Activated CD8-positive, alpha-beta memory T cell treated with anti-CD3 and anti-CD28 coated beads, Interleukin-2, amount 50 U/mL, for 1 hour (primary cell): Measurements from ENCODE around the gene DDX6.
"Not testable (repeated sequence)": the region's sequence is repeated elsewhere in the genome, so short reads cannot be mapped to it uniquely, and the experiment has no call there.

Experiments used
- DNase-seq: peaks from one replicate; pipeline ENCODE4 v3.0.0-alpha.2; 2020; ENCODE audit errors: extremely low read depth

The DDX6 gene

DNA sequence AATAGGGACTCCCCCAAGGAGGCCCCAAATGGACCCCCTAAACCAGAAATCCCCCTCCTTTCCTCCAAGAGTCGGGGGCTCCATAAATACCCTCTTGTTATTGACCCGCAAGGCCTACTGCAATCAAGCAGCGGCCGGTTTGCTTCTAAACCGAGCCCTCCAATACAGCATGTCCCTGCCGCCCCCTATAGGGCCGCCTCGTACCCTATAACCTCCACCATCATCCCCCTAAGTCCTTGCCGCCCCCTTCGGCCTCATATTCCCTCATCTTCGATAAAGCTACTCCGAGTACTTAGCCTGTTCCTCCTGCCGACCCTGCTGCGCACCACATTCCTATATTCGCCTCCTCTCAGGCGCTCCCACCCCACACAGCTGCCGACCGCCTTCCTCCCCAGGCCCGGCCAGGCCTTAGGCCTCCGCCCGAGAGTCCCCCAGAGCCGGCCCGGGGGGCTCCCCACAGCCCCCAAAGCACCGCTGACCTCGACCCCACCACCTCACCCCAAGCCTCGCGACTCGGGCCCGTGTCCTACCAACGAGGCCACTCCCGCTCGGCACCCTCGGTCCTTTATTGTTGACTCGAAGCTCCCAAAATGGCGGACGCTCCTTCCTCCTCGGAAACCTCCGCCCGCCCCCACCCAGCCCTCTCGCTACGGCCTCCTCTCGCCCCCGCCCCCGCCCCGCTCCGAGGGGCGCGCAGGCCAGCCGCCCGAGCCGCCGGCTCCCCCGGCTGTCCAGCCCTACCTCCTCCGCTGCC lies 430 bp downstream of the DDX6 start:
- peak; percentile 25 for DNase-seq

DNA sequence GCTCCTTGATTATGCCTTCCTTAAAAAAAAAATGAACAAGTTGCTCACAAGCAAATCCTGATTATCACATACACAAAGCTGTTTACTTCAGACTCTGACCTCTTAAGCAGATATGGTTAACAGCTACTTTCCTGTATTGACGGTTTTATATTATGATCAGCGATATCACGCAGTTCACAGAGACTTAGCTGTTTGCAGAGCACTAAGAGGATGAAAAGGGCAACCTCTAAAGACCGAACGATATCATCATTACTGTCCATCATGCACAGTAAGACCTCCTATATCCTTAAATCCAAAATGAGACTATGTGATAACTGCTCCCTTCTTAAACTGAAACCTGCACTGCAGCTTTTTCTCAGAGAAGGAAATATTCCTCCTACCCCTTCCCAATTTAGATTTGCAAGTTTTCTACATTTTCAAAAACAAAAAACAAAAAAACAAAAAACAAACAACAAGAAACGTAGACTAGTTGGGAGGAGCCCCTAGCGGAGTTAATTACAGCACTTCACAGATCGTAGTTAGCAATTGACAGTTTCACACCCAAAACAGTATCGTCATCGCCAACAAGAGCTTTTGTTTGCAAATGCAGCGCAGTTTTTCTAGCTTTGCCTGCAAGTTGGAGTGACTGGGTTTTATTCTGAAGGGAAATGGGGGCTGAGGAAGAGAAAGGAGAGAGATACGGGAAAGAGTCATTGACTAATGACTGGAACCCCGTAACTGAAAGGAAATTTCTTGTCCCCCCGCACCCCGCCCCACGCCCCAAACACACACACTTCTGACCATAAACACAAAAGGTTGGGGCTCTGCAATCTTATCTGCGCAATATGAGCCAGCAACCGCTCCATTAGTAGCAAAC lies 1.2 kb downstream of the DDX6 start:
- peak; percentile 7 for DNase-seq

DNA sequence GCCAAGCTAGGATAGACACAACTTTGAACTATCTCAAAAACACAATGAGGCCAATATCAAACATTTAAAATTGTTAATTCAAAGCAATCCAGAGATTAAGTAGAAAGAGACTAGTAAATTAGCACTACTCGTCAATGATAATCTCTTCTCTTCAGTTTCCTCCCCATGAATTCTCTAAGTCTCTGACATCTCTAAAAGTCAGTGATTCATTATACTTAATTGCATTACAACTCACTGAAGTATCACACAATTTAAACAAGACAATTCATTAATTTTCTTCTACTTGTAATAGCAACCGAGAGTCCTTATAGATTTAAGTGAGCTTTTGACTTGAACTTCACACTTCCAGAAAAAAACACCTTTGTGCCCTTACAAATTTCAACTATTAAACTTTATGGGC lies 4.3 kb downstream of the DDX6 start:
- no peak for DNase-seq

DNA sequence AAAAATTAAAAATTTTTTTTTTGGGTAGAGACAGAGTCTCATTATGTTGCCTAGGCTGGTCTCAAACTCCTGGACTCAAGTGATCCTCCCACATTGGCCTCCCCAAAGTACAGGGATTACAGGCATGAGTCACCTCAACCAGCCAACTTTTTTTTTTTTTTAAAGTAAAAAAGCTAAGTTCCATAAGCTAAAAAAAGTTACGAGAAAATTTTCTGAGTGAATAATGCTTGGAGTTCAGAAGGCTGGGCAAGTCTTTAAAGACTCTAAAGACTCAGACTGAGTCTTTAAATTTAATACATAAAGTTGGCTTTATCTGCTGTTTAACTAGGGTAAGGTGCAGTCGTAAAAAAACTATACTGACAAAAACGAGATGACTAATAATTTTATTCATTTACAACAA lies 5.6 kb downstream of the DDX6 start:
- DNase-seq = no peak

DNA sequence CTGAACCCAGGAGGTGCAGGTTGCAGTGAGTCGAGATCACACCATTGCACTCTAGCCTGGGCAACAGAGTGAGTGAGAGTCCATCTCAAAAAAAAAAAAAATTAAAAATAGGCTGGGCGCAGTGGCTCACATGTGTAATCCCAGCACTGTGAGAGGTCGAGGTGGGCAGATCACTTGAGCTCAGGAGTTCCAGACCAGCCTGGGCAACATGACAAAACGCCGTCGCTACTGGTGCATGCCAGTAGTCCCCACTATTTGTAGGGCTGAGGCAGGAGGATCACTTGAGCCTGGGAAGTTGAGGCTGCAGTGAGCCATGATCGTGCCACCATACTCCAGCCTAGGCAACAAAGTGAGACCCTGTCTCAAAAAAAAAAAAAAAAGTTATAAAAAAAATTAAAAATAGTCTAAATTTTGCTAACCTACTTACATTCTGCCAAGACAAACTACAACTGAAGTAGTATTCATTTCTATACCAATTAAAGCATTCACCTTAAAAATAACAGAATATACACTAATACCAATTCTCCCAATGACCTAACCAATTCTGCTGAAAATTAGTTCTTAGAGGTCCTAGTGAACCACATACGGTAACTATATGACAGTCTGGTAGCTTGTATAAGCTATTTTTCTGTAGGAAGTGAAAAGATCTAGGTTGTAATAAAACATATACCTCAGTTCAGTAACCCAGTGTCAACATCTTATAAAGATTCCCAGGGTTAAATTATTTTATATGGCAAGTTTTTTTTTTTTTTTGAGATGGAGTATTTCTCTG lies 7.1 kb downstream of the DDX6 start:
- no peak for DNase-seq

DNA sequence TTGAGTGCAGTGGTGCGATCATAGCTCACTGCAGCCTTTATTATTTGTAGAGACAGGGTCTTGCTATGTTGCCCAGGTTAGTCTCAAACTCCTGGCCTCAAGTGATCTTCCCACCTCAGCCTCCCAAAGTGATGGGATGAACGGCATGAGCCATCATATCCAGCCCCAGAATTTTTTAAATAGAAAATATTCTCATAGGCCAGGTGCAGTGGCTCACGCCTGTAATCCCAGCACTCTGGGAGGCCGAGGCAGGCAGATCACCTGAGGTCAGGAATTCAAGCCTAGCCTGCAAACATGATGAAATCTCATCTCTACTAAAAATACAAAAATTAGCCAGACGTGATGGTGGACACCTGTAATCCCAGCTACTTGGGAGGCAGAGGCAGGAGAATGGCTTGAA lies 7.6 kb downstream of the DDX6 start:
- DNase-seq = not testable (repeated sequence)

DNA sequence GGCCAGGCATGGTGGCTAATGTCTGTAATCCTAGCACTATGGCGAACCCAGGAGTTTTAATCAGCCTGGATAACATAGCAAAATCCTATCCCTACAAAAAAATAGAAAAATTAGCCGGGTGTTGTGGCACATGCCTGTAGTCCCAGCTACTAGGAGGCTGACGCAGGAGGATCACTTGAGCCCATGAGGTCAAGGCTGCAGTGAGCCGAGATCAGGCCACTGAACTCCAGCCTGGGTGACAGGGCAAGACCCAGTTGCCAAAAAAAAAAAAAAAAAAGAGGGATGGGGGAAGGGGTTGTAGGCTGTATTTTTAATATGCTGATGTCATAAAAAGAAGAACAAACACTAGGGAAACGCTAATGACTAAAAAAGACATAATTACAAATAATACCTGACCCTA lies 12.1 kb downstream of the DDX6 start:
- no peak for DNase-seq

DNA sequence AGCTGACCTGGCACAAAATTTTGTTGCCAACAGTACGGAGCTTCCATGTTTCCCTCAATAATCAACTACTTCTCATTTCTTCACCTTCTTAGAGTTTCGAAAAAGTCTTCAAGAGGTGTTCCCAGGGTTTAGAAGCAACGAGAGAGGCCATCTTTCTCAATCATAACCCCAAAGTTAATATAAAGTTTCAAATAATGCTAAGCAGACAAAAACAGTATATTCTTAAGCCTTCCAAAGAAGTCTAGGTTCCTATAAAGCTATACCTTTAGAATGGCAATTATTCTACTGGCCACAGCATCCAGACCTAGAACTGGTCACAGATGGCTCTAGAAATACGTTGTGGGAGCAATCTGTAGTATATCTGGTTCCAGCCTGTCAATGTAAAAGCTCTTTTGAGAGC lies 16.9 kb downstream of the DDX6 start:
- DNase-seq = no peak

DNA sequence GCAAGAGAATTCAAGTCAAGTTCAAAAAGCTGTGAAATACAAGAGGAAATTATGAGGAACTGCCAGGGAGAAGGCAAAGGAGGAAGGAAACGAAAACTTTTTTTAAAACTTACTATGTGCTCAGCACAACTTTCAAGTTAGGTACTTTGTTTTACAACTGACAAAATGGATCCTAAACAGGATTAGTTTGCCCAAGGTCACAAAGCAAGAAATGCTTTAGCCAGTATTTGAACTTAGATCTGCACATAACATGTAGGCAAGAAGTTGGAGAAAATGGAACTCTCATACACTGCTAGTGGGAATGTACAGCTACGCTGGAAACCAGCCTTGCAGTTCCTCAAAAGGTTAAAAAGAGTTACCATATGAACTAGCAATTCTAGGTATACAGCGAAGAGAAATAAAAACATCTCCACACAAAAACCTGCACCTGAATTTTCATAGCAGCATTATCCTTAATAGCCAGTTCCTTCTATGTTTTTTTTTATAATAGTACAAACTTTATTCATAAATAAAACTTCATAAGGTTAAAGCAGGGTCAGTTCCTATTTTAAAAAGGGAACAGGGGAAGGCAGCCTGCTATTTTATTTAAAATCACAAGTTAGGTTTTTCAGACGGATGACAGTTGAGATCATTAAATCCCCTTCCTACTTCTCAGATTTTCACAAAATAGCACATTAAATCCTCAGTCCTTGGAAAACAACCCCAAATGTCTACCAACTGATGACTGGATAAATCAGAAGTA lies 19.2 kb downstream of the DDX6 start:
- no peak for DNase-seq

DNA sequence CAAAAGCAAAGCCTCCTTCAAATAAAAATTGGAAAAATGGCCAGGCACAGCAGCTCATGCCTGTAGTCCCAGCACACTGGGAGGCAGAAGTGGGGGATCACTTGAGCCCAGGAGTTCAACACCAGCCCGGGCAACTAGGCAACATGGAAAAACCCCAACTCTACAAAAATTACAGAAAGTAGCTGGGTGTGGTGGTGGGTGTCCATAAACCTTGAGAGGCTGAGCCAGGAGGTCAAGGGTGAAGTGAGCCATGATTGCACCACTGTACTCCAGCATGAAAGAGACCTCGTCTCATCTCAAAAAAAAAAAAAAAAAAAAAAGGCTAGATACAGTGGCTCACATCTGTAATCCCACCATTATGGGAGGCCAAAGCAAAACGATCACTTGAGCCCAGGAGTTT lies 22.3 kb downstream of the DDX6 start:
- DNase-seq = no peak

DNA sequence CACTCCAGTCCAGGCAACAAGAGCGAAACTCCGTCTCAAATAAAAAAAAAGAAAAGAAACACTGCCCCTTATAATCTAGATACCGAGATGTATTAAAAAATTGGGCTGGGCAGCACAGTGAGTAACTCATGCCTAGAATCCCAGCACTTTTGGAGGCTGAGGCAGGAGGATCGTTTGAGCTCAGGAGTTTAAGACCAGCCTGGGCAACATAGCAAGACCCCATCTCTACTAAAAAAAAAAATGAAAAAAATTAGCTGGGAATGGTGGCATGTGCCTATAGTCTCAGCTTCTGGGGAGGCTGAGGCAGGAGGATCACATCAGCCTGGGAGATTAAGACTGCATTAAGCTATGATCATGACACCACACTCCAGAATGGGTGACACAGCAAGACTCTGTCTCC lies 24.9 kb downstream of the DDX6 start:
- no peak for DNase-seq

DNA sequence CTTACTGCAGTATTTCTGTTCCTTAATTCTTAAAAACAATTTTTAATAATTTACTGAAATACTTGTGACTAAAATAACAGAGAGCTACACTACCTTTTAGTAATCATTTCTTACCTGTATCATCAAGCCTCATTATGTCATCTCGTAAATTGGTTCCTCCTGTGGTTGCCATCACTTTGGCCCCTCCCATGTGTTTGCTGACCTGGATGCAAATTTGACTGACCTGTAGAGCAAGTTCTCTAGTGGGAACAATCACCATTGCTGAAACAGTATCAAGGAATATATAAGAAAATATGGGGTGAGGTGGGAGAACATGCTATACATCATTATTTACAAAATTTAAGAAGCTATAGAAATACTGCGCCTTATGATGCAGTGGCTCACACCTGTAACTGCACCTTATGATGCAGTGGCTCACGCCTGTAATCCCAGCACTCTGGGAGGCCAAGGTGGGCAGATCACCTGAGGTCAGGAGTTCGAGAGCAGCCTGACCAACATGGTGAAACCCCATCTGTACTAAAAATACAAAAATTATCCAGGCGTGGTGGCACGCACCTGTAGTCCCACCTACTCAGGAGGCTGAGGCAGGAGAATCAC lies 25.8 kb downstream of the DDX6 start:
- DNase-seq = not testable (repeated sequence)

DNA sequence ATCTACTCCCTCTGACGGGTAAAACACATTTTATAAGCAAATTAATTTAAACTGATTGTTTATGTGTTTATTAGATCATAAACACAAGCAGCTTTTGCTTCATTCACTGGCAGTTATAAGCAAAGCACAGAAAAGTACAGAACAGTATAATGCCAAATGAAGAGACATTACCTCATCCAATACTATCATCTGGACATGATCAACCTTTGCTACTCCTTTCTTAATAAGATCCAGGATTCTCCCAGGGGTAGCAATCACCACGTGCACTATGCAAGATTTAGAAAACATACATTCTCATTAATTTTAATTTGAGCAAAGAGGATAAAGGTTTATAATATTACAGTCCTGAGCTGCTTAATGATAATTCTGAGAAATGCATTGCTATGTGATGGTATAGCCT lies 27.9 kb downstream of the DDX6 start:
- no peak for DNase-seq

DNA sequence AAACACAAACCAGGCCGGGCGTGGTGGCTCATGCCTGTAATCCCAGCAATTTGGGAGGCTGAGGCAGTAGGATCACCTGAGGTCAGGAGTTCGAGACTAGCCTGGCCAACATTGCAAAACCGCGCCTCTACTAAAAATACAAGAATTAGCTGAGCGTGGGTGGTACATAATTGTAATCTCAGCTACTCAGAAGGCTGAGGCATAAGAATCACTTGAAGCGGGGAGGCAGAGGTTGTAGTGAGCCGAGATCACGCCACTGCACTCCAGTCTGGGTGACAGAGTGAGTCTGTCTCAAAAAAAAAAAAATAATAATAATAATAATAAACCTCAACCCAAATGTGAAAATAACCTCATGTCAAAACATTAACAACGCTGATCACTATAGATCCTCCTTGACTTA lies 29.0 kb downstream of the DDX6 start:
- DNase-seq = not testable (repeated sequence)

DNA sequence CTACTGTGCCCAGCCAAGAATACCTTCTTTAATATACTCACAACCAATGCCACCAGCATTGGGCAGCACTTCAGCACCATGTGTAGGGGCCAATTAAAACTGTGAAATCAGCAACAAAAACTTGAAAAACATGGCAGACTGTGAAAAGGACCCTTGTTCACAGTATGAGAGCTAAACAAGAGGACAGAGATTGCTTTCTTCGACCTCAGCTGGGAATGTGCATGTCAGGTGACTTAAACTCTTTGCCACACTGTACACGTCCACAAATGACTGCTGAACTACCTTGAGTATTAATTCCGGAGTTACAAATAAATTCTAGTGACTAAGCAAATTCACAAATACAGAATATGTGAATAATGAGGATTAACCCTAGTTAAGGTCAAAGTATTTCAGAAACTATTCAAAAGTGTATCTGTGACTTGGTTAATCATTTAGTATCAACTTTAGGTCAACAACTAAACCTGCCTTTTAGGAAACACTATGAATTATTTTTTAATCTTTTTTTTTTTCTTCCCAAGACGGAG lies 33.0 kb downstream of the DDX6 start:
- DNase-seq = no peak

DNA sequence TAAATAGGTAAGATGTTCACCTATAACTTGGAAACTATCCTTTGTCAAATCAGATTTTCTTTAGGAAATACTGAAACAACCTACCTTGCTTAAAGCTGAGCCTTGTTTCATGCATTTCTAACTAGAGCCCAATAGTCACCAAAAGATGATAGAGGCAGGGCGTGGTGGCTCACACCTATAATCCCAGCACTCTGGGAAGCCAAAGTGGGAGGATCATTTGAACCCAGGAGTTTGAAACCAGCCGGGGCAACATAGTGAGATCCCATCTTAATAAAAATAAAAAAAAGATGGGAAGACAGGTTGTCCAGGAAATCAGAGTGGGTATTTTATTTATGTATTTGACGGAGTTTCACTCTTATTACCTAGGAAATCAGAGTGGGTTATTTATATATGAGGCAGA lies 38.3 kb downstream of the DDX6 start:
- no peak for DNase-seq

DNA sequence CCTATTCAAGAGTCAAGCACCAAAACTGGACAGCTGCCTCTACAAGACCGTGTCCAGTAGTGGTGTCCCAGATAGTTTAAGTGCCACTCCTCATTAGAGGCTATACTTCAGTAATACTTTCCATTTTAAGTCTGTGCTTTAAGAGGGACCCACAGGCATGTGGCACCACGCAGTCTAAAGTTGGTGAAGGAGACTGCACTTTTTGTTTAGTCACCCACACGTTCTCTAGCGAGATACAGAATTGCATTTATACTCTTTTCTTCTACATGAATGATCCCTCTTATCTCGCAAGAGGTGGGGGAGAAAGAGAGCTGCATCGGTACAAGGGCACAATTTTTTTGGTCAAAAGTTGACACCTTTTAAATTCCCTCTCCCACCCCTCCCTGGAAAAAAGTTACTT lies 41.5 kb downstream of the DDX6 start:
- no peak for DNase-seq

DNA sequence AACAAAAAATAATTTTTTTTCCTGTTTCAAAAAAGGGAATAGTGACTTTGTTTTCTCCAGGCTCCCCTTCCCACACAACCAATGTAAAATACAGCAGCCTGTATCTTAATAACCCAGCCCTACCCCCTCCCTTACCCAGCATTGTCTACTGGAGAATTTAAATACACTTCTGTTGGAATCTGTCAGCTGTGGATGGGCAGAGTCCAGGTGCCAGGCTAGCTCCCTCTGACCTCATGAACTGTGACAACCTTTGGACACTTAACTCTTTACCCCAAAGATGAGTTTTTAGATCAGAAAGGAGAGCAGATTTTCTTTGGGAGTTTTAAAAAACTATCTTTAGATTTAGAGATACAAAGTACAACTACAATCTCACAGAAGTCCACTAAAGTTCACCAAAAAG lies 42.9 kb downstream of the DDX6 start:
- DNase-seq = no peak

DNA sequence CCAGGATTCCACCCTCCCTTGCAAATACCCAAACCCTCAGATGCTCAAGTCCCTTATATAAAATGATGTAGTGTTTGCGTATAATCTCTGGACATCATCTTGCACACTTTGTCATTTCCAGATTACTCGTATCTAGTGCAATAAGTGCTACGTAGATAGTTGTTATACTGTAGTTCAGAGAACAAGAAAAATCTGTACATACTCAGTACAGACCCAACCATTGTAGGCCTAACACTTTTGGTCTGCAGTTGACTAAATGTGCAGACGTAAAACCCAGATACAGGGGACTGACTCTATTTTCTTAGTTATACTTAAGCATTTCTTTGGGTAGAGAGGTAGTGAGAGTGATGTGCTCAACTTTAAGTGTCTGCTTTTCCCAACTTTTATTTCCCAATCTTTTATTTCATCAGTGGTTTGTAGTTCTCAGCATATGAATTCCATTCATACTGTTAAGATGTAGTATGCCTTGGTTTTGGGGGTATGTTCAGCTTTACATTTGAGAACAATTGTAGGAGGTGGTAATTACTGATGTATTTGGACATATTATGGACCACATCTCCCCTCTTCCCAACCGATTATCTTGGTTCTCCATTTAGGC lies 43.9 kb downstream of the DDX6 start:
- no peak for DNase-seq

DNA sequence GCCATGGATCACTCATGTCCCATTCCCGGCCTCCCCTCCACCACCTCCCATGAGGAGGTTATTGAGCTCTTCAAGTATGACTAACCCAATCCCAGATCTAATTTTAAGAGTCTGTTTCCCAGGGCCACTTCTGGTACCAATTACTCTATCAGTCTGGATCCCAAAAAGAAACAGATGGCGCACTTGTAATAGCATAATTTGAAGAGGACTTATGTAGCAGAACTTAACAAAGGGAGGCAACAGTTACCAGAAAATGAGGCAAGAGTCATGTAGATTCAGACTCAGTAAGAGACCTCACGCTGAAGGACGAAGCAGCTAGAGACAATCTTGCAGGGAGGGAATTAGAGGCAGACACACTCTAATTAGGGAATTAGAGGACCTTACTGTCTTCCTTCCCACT lies 46.9 kb downstream of the DDX6 start:
- no peak for DNase-seq

DNA sequence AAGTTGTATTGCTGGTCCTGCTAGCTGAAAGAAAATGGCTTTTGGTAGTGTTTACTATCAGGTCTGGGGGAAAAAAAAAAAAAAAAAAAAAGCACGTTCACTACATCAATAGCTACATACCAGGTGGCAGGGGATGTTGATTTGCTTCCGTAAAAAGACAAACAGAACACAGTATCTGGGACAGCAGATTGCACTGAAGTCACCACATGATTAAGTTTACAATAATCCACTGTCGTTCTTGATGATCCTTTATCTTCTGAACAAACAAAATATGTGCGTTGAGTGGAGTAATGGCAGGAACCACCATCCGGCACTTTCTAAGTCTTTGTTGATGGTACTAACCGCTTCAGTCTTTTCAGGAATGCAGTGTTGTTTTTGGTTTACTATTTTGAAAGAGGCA lies 48.7 kb downstream of the DDX6 start:
- DNase-seq = no peak
